Stimulated activated CD4-positive, alpha-beta T cell treated with anti-CD3 and anti-CD28 coated beads, Interleukin-12 subunit alpha, Interleukin-12 subunit beta, amount 100 ng/mL, for 4 hours (primary cell): ENCODE results near the gene TSPAN31.
"Not testable (repeated sequence)": the region's sequence is repeated elsewhere in the genome, so short reads cannot be mapped to it uniquely, and the experiment has no call there.

Experiments used
- DNase-seq: peaks from one replicate; pipeline ENCODE4 v3.0.0-alpha.2; 2020

The TSPAN31 gene, protein sequence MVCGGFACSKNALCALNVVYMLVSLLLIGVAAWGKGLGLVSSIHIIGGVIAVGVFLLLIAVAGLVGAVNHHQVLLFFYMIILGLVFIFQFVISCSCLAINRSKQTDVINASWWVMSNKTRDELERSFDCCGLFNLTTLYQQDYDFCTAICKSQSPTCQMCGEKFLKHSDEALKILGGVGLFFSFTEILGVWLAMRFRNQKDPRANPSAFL

DNA sequence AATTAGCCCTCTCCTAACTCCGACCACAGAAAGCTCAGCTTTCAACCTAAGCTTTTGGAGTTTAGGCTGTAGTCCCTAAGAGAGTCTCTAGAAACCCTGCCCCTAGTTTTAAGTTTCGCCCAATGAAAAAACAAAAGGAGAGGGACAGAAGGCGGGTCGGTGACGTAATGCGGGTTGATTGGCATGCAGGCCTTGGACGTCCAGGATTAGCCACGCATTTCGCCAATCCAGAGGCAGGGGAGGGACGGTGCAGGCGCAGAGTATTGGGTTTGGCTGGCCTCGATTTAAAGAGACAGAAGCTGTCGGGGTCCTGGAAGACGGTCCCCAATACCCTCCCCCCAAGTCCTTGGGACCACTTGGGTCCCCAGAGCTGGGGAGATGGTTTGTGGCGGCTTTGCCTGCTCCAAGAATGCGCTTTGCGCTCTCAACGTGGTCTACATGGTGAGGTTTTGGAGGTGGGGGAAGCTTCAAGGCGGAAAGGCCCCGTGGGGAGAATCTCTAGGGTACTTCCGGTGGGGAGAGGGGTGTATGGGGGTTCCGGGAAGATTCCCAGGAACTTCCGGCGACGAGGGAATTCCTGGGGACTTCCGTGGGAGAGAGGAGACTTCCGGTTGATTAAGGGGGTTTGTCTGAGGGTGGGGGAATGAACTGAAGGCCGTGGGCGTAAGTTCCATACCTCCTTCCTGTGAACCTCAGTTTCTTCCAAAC is at the start of gene TSPAN31:
Gene TSPAN31, plus strand, starts transcription at position 263 of the 708 bp plus-strand sequence. Its CDS starts 116 bp downstream, at position 379.
- peak; percentile 91 for DNase-seq

DNA sequence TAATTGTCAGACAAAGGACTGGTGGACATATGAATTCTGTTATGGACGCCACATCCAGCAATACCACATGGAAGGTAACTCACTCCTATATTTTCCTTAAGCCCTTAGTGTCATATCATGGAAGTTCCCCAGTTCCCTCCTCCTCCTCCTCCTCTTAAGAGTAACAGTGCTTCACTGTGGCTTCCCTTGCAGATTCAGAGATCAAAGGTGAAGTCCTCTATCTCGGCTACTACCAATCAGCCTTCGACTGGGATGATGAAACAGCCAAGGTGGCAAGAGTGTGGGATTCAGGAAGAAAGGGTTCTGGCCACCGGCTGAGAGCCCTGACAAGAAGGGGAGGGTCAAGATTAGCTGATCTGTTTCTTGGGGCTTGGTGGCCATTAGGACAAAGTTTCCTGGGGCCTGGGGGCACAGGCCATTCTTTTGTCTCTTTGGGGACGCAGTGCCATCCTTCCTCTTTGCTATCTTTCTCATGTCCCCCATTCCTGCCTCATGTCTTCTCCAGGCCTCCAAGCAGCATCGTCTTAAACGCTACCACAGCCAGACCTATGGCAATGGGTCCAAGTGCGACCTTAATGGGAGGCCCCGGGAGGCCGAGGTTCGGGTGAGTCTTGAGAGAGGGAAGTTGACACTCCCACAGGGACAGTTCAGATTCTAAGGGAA is 48.9 kb upstream of the TSPAN31 start:
- DNase-seq: no peak

DNA sequence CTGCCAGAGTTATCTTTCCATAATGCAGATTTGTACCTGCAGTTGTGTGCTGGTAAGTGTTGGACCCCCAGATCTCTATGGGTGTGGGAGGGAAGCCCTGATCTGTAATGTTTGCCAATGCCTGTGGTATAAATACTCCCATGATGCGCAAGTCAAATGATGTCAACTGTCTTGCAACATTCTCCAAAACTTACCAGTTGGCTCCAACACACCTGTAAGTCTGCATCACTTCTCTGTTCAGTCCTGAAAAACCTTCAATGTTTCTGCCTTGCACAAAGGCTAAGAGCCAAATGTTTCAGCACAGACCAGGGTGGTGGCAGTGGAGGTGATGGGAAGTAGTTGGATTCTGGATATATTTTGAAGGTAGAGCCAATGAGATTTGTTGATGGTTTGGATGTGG is 47.8 kb upstream of the TSPAN31 start:
- DNase-seq: no peak

DNA sequence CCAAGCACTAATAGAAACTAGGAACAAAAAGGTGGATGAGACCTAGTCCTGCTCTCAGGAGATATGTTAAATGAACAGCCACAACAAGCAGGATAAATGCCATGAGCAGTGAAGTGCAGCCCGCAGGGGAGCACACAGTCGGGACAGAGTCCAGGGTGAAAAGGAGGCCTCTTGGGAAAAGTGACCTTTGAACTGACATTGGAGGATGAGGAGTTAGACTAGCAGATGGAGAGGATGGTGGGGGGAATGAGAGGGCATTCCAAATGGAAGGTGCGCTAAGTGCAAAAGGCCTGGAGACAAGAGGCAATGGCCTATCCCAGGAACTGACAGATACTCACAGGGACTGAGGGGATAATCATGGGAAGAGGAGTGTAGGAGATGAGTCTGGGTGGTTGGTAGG is 46.4 kb upstream of the TSPAN31 start:
- no peak for DNase-seq

DNA sequence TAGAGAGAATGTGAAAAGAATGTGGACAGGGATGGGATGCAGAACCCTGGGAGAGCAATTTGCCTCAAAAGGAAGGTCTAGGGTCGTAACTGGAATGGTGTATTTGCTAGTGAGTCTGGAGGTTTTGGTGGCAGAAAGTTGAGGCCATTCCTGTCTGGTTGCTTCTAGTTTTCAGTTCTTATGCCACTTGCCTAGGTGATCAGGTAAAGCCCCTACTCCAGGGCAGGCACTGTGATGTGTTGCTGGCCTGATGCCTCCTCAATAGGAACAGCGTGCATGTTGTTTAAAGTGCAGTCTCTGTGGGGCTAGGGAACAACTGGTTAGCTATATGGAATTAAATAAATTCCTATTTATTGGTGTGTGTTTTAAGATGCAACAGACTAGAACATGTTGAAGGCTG is 44.5 kb upstream of the TSPAN31 start:
- no peak for DNase-seq

DNA sequence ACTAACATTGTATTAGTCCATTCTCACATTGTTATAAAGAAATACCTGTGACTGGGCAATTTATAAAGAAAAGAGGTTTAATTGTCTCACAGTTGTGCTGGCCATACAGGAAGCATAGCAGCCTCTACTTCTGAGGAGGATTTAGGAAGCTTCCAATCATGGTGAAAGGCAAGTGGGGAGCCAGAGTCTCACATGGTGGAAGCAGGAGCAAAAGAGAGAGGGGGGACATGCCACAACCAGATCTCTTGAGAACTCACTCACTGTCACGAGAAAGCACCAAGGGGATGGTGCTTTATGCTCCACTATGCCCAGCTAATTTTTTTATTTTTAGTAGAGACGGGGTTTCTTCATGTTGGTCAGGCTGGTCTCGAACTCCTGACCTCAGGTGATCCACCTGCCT is 37.6 kb upstream of the TSPAN31 start:
- DNase-seq: no peak

DNA sequence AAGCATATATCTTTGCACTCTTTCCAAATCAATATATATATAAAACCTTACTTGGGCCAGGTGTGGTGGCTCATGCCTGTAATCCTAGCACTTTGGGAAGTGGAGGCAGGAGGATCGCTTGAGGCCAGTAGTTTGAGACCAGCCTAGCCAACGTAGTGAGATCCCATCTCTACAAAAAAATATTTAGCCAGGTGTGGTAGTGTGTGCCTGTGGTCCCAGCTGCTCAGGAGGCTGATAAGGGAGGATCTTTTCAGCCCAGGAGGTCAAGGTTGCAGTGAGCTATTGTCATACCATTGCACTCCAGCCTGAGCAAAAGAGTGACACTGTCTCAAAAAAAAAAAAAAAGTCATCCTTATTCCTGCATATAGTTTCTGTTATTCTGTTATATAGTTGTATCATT is 36.5 kb upstream of the TSPAN31 start:
- DNase-seq: no peak

DNA sequence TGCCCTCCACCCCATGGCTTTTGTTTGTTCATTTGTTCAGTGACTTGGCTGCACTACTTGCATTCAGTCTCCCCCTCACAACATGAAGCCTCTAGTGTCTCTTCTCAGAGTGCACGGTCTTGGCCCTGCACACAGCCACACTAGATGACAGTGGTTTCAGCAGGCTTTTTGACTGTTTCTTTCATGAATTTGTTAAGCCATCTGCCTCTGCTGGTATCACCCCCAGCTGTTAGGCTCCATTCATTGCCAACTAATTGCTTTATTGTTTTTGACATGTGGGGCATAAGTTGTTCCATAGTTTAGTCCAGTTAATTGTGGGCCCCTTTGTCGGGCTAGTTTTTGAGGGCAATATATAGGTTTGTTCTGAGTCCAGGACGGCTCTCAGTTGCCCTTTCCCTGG is 32.1 kb upstream of the TSPAN31 start:
- no peak for DNase-seq

DNA sequence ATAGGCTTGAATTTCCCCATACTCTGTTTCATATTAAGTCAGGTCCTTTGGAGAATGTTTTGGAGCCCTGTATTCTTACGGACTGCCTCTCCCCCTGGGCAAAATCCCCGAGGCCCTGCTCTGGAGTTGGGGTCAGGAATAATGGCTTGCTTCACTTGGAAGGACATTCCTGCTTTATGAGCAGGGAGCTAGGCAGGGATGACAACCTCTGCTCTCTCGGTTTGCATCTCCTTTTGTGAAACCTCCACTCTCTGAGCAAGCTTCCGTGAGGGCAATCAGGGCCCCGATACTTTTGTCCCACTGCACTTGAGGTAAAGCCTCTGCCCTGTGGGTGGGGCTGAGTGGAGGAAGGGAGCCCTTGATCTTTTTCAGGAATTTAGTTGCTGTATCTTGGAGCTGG is 31.6 kb upstream of the TSPAN31 start:
- no peak for DNase-seq

DNA sequence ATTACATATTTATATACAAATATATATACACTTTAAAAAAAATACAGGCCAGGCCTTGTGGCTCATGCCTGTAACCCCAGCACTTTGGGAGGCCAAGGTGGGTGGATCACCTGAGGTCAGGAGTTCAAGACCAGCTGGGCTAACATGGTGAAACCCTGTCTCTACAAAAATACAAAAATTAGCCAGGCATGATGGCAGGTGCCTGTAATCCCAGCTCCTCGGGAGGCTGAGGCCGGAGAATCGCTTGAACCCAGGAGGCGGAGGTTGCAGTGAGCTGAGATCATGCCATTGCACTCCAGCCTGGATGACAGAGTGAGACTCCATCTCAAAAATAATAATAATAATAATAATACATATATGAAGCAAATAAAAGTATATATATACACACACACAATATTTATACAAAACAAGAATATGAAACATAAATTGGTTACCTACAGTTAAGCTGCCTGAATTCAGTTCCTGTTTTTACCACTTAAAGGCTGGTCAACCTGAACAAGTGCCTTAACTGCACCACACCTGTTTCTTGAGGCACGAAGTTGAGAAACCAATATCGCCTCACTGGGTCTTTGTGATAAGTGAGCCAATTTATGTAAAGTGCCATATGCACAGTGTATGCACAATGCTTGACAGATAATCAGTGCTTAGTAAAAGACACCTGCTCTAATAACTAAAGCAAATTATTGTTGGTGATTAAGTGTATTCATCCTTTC is 29.6 kb upstream of the TSPAN31 start:
- not testable (repeated sequence) for DNase-seq

DNA sequence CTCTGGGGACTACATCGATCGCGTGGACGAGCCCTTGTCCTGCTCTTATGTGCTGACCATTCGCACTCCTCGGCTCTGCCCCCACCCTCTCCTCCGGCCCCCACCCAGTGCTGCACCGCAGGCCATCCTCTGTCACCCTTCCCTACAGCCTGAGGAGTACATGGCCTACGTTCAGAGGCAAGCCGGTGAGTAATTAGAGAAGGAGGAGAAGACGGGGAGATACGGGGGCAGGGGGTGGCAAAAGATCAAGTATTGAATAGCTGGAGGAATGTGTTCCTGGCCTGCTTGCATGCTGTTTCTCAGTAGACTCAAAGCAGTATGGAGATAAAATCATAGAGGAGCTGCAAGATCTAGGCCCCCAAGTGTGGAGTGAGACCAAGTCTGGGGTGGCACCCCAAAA is 29.1 kb upstream of the TSPAN31 start:
- no peak for DNase-seq

DNA sequence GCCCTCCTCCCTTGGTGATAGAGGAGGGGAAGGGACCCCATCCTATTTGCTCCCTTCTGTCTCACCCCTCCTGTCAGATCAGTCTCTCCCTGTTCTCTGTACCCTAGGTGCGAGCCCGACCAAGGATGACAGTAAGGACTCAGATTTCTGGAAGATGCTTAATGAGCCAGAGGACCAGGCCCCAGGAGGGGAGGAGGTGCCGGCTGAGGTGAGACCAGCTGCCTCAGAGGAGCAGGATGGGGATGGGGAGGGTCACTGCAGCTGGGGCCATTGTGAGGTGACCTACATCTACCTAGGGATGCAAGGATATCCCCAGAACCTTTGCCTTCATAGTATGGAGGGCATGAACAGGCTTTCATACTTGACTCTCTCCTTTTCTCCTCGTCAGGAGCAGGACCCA is 28.5 kb upstream of the TSPAN31 start:
- no peak for DNase-seq

DNA sequence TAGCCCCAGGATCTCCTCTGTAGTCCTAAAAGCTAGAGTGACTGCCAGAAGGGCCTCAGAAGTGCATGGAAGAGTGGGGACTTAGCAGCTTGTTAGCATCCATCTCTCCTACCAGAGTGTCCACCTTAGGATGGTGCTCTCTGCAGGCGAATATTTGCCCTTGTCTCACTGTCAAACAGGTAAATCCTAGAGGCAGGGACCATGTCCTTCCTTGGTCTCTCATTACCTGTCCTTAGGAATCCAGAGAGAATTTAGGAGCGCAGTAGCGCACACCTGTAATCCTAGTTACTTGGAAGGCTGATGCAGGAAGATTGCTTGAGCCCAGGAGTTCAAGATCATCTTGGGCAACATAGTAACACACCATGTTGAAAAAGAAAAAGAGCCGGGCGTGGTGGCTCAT is 27.7 kb upstream of the TSPAN31 start:
- no peak for DNase-seq

DNA sequence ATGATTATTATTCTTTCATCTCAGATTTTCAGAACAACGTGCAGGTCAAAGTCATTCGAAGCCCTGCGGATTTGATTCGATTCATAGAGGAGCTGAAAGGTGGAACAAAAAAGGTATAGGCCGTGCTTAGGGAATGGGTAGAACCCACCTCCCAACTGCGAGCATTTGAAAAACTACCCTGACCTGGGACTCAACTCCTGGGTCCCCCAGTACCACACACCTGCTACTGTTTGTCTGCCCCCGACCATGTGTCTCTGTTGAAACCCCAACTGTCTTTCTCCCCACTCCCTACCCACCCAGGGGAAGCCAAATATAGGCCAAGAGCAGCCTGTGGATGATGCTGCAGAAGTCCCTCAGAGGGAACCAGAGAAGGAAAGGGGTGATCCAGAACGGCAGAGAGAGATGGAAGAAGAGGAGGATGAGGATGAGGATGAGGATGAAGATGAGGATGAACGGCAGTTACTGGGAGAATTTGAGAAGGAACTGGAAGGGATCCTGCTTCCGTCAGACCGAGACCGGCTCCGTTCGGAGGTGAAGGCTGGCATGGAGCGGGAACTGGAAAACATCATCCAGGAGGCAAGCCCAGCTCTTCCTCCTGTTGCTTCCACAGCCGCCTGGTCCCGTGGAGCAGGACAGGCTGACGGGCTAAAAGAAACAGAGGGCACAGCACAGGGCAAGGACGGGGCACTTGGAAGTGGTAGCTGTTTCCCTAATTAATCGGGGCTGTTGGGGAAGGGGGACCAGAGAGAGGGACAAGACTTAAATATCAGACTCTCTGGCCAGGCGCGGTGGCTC is 26.8 kb upstream of the TSPAN31 start:
- DNase-seq: no peak

DNA sequence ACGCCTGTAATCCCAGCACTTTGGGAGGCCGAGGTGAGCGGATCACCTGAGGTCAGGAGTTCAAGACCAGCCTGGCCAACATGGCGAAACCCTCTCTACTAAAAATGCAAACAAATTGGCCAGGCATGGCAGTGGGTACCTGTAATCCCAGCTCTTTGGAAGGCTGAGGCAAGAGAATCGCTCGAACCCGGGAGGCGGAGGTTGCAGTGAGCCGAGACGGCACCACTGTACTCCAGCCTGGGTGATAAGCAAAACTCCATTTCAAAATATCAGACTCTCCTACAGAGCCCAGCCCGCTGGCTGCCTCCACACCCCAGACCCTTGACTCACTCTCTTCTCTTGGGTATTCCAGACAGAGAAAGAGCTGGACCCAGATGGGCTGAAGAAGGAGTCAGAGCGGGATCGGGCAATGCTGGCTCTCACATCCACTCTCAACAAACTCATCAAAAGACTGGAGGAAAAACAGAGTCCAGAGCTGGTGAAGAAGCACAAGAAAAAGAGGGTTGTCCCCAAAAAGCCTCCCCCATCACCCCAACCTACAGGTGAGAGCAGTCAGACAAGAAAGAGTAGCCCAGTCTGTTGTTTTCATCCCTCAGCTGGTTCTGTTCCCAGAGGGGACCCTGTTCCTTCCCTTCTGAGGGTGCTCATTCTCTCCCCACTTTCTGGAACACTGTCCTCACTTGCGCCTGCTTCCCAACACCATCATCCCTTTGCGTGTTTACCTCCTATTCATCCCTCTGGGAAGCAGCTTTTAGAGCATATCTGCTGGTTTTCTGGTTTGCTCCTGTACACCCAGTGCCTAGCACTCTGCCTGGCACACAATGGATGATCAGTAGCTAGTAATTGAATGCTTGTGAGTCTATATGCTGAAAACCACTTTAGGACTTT is 26.0 kb upstream of the TSPAN31 start:
- DNase-seq: no peak

DNA sequence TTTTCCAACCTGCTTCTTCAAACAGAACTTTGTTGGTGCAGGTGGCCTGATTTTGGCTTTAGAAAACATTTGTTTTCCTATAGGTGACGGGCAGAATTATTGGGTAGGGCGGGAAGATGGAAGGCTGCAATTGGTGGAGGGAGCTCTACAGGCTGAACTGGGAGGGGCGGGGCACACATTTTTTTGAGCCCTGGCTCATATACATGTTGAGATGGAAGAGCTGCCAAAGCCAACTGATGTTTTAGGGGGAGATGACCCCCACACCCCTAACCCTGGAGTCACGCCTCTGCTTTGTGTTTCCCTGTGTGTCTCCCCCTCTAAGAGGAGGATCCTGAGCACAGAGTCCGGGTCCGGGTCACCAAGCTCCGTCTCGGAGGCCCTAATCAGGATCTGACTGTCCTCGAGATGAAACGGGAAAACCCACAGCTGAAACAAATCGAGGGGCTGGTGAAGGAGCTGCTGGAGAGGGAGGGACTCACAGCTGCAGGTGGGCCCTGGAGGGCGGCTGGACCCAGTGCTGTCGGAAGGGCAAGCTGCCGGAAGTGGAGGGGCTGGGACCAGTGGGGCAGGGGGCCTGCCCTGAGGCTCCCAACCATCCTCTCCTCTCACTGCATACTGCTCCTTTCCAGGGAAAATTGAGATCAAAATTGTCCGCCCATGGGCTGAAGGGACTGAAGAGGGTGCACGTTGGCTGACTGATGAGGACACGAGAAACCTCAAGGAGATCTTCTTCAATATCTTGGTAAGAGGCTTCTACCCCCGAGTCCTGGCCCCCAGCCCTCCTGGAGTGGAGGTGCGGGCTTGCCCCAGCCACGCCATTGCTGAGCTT is 24.8 kb upstream of the TSPAN31 start:
- no peak for DNase-seq

DNA sequence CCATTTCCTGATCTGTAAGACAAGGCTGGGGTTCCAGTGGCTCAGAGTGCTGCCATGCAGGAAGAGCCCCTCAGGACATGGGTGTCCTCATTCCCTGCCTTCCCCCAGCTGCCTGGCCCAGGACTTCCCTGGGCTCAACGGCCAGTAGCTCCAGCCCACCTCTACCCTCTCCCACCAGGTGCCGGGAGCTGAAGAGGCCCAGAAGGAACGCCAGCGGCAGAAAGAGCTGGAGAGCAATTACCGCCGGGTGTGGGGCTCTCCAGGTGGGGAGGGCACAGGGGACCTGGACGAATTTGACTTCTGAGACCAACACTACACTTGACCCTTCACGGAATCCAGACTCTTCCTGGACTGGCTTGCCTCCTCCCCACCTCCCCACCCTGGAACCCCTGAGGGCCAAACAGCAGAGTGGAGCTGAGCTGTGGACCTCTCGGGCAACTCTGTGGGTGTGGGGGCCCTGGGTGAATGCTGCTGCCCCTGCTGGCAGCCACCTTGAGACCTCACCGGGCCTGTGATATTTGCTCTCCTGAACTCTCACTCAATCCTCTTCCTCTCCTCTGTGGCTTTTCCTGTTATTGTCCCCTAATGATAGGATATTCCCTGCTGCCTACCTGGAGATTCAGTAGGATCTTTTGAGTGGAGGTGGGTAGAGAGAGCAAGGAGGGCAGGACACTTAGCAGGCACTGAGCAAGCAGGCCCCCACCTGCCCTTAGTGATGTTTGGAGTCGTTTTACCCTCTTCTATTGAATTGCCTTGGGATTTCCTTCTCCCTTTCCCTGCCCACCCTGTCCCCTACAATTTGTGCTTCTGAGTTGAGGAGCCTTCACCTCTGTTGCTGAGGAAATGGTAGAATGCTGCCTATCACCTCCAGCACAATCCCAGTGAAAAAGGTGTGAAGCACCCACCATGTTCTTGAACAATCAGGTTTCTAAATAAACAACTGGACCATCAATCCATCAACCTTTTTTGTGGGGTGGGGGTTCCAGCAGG is 23.9 kb upstream of the TSPAN31 start:
- DNase-seq: no peak

DNA sequence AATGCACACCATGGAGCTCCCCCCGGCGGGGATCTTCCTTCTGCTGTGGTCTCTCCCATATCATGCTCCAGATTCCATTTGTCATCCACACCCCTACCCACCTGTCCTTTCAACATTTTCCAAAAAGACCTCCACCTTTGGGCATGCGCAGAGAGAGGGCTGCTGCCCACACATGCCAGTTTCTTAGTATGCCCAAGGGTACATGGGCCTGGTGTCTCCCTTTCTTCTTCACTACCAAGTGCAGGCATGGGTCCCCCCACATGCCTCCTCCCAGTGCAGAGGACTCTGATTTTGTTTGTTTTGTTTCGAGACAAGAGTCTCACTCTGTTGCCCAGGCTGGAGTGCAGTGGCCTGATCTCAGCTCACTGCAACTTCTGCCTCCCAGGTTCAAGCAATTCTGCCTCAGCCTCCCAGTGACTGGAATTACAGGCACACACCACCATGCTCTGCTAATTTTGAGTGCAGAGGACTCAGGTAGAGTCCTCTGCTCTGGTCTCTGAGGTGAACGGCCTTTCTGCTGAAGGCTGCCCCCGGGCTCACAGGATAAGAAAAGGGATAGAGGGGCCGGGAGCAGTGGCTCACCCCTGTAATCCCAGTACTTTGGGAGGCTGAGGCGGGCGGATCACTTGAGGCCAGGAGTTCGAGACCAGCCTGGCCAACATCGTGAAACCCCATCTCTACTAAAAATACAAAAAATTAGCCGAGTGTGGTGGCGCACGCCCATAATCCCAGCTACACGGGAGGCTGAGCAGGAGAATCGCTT is 22.8 kb upstream of the TSPAN31 start:
- DNase-seq: not testable (repeated sequence)
